Femur (tissue), 1 donor: Measurements from ENCODE around the gene ZBTB20.

Source experiments
- DNase-seq: peaks from one replicate; pipeline ENCODE4 v3.0.0-alpha.2; 2017

ZBTB20 gene

DNA sequence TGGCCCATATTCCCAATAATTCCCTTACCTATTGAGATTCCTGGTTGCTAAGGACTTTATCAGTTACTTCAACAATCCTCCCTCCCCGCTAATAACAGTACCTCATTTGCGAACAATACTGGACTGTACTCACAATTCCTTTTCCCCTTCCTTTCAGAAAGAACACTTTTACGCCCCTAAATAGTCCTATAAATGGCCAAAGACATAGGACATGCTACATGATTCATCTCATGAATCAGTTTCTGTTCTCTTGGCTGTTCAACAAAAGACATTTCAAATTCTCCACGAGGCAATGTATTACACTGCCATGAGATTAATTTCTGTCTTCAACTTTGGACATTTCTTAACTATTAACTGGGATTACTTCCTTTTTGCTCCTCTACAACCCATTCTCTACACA lies 588.8 kb downstream of the ZBTB20 start:
- no peak for DNase-seq

GRCh38 chr3:114557791-114558190 lies 589.3 kb downstream of the ZBTB20 start:
- no peak for DNase-seq

DNA sequence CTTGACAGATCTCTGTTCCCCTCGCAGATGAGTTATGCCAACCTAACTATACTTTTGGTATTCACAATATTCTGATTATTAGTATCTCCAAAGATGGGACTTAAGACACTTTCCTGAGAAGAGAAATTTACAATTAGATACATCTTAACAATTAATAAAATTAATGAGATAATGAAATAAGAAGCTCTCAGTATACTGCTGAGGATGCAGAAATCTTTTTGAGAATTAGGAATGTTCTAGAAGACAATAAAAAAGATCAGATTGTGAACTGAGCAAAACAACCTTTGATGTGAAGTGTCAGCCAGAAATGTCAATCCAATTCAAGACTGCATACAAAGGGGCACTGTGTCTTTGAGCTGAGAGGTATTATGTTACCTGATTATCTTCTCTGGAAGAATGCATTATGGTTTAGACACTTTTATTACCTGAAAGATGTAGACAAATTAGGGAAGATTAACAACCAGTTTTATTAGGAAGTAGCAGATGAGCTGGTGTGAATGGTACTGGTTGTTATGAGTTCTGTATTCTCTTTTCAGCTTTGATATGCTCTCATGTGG lies 590.4 kb downstream of the ZBTB20 start:
- no peak for DNase-seq

DNA sequence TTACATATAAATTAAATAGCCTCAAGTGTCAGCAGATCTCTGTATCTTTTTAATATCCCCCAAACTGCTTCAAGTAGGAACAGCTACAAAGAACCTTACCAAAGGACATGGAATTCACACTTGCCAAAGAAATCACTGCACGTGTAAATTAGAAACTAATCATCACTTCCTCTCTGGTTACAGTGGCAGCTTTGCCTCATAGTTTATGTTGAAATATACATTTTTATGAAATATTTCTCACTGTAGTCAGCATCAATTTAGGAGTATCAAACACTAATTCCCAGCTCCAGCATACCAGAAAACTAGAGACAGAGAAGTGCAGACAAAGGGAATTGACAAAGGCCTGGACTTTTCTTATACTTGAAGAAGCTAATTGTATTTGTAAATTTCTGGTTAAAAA lies 592.4 kb downstream of the ZBTB20 start:
- DNase-seq = no peak

DNA sequence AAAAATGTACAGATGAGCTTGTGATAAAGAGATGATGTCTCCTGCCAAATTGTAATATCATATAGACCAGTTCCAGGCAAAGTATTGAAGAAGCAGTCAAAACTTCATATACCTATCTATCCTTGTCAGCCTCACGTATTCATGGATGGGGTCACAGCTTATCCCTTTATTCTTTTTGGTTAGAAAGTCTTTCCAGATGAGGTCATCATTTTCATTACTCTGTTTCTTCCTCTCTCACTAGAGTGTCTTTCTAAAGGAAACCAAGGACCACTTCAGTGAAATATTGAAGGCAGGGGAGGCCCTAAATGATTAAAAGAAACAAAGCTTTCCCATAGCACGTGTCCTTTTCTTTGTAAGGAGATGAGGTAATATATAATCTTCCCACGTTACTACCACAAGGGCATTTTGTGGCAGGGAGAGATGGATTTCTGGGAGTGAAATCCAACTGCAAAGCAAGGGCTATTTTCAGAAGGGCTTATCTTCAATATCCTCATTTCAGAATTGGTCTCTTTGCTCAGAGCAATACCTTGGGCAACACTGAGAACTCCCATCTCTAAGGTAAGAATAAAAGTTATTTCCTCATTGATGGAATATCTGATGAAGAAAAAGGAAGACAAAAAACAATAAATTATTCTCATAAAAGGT lies 593.0 kb downstream of the ZBTB20 start:
- DNase-seq = no peak

GRCh38 chr3:114552527-114552812 lies 594.6 kb downstream of the ZBTB20 start:
- DNase-seq = no peak

DNA sequence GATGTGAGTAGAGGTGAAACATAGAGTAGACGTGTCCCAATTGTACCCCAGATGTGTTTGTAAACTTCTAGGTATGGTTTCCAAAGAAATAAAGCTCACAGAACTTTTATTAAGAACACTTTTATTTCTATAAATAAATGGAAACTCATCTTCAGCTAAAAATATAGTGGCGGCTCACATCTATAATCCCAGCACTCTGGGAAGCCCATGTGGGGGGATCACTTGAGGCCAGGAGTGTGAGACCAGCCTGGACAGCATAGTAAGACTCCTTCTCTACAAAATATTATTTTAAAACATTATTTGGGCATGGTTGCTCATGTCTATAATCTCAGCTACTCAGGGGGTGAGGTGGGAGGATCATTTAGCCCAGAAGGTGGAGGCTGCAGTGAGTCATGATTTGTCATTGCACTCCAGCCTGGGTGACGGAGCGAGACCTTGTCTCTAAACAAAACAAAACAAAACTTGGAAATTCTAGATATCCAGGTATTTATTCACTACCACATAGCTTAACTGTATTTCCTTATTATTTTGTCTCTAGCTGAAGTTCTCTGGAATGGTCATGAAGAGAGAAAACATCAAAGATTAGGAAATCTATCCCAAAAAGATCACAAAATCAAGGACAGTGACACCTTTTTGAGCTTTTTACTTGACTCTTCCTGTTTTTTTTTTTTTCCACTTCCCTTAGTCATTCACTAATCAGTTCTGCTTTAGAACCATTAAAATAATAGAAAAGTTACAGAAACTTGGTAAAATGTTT lies 595.1 kb downstream of the ZBTB20 start:
- no peak for DNase-seq

GRCh38 chr3:114550165-114550564 lies 596.9 kb downstream of the ZBTB20 start:
- no peak for DNase-seq

GRCh38 chr3:114545193-114545592 lies 601.9 kb downstream of the ZBTB20 start:
- DNase-seq = no peak

DNA sequence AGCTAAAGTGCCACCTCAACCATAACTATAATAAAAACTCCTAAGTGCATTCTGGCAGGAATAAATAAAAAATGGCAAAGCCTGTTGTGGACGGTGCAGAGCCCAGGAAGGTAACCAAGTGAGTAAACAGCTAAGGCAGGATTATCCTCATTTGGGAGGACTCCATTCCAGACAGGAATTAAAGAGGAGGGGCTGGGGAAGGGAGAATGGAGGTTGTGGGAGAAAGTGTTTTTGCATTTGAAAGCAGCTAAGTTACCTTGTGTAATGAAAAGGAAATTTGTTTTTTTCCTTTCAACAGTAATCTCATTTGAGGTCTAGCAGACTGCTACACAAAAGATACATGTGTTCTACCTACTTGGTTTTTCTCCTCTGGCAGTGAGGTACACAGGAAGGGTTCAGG lies 604.7 kb downstream of the ZBTB20 start:
- no peak for DNase-seq

- no peak for DNase-seq
Measured at GRCh38 chr3:114539525-114539924, 607.6 kb downstream of the ZBTB20 start.

DNA sequence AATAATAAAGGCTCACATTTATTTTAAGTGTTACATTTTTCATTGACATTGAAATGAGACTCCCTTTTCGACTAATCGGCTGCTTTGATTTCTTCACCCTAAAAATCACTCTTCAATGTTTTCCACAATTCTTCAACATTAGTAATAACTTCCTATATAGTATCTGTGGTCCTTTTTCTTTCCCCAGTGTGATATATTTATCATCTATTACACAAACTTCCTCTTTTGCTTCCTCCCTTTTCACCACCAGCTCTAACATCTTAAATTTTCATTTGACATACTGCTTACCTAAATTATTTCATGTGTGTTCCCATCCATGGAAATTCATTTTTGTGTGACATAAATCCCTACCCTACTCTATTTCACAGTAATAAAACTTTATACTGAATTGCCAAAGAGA lies 608.9 kb downstream of the ZBTB20 start:
- no peak for DNase-seq

DNA sequence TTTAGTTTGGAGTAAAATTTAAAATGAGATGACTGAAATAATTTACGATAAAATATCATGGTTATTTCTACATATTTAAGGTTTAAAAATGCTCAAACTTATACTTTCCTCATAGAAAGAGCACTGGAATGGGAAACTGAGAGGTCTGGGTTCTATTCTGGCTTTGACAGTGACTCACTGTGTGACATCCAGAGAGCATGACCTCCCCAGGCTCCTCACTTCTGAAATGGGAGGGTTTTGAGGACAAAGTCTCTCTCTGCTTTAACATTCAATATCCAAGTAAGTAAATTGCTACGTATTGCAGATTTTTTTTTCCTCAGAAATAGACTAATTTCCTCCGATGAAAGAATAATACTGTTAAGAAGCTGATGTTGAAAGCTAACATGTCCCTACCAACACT lies 618.6 kb downstream of the ZBTB20 start:
- DNase-seq = no peak

DNA sequence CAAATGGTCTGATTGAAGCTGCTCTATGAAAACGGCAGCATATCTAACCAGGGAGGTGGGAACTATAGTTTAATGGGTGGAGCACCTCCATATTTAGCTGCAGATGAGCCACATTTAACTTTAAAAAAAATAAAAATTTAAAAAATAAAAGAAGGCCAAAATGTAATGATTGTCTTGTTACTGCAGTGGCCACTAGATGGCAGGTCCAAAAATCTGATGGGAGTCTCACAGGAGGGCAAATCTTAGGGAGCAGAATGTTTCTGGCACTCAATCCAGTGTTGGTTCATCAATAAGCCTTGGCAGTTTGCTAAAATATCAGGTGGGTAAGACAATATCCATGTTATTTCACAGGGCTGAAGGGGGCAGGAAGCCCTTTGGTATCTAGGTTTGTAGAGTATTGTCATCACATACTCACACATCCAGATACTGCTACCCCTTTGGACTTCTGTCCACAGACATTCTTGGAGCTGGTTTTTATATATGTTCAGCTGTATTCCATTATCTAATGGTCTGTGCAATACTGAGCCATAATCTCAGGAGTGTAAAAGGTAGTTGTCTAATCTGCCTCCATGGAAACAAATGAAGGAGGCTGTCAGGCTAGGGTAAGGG lies 619.9 kb downstream of the ZBTB20 start:
- DNase-seq = no peak

DNA sequence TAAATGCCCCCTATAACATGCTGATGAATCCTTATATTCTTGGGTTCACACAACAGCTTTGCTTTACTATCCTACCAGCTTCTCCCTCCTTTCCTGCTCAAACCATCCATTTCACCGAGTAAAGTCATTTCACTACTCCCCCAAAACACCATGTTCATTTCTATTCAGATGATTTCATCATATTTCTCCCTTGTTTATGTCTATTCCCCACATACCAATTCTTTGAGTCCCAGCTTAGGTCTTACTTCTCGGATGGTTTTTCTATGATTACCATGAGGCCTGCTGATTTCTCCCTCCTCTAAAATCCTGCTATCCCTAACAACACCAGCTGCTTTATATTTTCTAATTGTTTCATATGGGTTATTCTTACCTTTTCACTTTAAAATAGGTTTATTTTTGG lies 621.8 kb downstream of the ZBTB20 start:
- no peak for DNase-seq

- DNase-seq = peak; percentile 35
Measured at GRCh38 chr3:114519415-114519814, 627.7 kb downstream of the ZBTB20 start.

DNA sequence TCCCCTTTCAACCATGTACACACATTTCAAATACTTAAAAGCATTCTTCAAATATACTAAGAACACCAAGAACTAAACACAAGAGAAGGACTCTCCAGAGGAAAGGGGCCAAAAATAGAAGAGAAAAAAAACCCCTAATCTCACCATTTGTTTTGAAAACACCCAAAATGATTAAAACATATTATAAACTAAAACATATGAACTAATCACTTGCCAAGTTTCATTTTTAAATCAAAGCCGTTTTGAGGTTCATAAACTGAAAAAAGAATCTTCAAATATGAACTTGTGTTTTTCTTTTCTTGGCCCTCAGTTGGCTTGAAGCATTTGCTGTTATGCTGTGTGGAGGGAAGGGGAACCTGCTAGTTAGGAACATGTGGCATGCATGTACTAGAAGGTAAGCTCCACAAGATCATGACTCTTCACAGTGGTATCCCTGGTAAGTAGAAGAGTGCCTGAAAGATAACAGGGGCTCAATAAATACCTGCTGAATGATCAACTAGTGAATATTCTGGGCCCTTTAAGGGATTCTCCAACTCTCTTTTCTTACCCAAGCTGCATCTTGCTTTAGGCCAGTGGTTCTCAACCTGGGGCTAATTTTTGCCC lies 628.8 kb downstream of the ZBTB20 start:
- no peak for DNase-seq

GRCh38 chr3:114510201-114510600 lies 636.9 kb downstream of the ZBTB20 start:
- no peak for DNase-seq

GRCh38 chr3:114509756-114510155 lies 637.3 kb downstream of the ZBTB20 start:
- DNase-seq = no peak

- no peak for DNase-seq
Measured at GRCh38 chr3:114508976-114509375, 638.1 kb downstream of the ZBTB20 start.

- DNase-seq = no peak
Measured at GRCh38 chr3:114508208-114508607, 638.9 kb downstream of the ZBTB20 start.

DNA sequence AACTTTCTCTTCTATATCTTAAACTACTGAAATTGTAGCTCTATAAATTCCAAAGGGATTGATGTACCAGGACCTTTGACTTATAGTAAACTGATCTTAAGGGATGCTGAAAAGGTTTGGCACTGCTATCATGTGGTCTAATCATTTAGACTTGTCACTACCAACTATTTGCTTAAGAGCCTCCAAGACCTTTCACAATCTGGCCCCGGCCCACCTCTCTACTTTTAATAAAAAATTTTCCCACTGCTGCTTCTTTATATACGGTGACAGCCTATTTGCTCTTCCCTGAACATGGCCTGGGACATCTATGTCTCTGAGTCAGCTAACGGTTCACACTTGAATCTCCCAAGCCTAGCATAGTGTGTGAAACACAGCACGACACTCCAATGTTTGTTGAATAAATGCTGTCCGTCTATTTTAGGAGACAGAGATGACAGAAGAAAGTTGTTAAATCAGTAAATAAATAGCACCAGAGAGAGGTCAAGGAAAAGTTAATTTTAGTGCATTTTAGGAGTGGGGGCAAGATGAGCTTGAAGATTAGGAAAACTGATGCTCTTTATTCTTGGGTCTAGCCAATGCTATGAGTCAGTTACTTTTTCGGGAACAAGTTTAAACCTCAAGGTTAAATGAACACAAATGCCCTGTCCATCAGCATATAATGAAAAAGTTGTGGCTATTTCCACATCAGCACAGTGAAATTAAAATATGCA lies 640.3 kb downstream of the ZBTB20 start:
- DNase-seq = no peak
